ENCODE results near the gene GCKR. TPM values are rescaled to one million over a fixed set of nuclear protein-coding genes. Genes with fewer than 3 reads are reported as not detected.

GCKR gene
- total and polyA plus RNA-seq, 8 donors, result 0.56 to 4.0 (median 1.8) TPM

DNA sequence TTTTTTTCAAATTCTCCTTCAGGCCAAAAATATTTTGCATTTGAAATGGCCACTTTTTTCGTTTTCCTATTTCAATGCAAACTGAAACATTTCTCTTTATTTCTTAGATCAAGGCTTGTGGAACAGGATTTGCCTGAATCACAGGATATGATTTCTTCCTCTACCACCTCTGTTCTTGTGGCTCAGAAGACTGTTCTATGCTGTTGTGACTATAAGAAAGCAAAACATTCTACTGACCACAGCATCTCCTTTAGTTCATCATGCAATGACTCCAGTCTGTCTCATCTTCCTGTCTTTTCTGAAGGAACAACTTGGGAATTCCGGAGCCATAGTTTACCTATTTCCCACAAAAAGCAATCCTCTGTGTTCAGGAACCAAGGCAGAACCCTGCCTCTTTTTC, 70.0 kb downstream of the GCKR start:
- intact Hi-C loops (cut with DNase I), result no loop called here
- Histone ChIP-seq H3K9me3 (no peaks in the 10 kb centered on the region), H3K27ac (no peak overlapping the region), H3K27me3 (no peaks in the 10 kb centered on the region), H3K36me3 (no peaks in the 10 kb centered on the region), H3K4me1 (no peaks in the 10 kb centered on the region), H3K4me3 (no peak overlapping the region)
- FAIRE-seq (no peak), DNase-seq (no peak), ATAC-seq (no peak)
- TF ChIP-seq, protein P1, sequence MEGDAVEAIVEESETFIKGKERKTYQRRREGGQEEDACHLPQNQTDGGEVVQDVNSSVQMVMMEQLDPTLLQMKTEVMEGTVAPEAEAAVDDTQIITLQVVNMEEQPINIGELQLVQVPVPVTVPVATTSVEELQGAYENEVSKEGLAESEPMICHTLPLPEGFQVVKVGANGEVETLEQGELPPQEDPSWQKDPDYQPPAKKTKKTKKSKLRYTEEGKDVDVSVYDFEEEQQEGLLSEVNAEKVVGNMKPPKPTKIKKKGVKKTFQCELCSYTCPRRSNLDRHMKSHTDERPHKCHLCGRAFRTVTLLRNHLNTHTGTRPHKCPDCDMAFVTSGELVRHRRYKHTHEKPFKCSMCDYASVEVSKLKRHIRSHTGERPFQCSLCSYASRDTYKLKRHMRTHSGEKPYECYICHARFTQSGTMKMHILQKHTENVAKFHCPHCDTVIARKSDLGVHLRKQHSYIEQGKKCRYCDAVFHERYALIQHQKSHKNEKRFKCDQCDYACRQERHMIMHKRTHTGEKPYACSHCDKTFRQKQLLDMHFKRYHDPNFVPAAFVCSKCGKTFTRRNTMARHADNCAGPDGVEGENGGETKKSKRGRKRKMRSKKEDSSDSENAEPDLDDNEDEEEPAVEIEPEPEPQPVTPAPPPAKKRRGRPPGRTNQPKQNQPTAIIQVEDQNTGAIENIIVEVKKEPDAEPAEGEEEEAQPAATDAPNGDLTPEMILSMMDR (IDR thresholded peaks at IDR 0.05), result no peak
- WGBS, 2 donors, result 57 to 67% methylated on average over 2 of the region's 2 CpGs

DNA sequence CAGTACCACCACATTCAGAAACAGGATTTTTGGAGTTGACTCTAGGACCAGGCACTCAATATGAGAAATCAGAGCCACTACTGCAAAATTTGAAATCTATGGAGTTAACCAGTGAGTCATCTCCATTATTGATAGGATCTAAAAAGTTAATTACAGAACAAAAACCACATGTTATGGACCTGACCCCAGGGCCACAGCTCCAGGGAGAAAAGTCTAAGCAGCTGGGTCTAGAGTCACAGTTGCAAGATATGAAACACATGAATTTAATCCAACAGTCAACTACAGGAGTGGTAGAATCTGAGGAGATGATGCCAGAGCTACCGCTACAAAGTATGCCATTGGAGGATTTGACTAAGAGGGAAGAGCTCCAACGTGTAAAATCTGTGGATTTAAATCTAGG, 72.8 kb downstream of the GCKR start:
- no peak for FAIRE-seq
- no peak for DNase-seq

DNA sequence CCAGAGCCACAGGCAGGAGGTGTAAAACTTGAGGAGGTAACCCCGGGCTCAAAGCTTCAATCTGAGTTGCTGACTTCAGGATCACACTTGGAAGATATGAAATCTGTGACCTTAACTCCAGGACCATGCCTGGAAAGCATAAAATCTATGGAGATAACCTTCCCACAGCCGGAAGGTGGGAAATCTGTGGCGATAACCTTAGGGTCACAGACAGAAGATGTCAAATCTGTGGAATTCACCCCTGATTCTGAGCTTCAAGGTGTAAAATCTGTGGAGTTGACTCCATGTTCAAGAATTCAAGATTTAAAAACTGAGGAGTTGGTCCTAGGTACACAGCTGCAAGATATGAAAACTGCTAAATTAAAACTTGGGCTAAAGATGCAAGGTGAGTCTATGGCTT, 74.6 kb downstream of the GCKR start:
- Histone ChIP-seq H3K36me3 (no peaks in the 10 kb centered on the region), H3K4me1 (no peaks in the 10 kb centered on the region), H3K9me3 (no peaks in the 10 kb centered on the region), H3K27me3 (no peaks in the 10 kb centered on the region), H3K27ac (no peak overlapping the region), H3K4me3 (no peak overlapping the region)
- DNase-seq, result no peak
- intact Hi-C loops (cut with DNase I), result loop anchor here in 1 of 3 donors (10.0 kb wide), 1 partner anchor 76 kb away; the partner anchor contains the start of genes FNDC4 and GCKR
- no peak for ATAC-seq
- WGBS, 2 donors, result 85% methylated on average over 3 of the region's 3 CpGs
- no peak for FAIRE-seq
- TF ChIP-seq, protein P1 (IDR thresholded peaks at IDR 0.05), result no peak

More for the DNA sequence above, 72.8 kb downstream of the GCKR start:
- H3K4me3 ChIP-seq, result no peak overlapping the region
- ATAC-seq, result no peak
- no peaks in the 10 kb centered on the region for H3K27me3 ChIP-seq
- no peaks in the 10 kb centered on the region for H3K36me3 ChIP-seq
- intact Hi-C loops (cut with DNase I), result no loop called here
- no peaks in the 10 kb centered on the region for H3K4me1 ChIP-seq
- WGBS, 2 donors, result 48 to 56% methylated on average over 2 of the region's 2 CpGs
- TF ChIP-seq, protein P1 (IDR thresholded peaks at IDR 0.05), result no peak
- no peak overlapping the region for H3K27ac ChIP-seq
- no peaks in the 10 kb centered on the region for H3K9me3 ChIP-seq

DNA sequence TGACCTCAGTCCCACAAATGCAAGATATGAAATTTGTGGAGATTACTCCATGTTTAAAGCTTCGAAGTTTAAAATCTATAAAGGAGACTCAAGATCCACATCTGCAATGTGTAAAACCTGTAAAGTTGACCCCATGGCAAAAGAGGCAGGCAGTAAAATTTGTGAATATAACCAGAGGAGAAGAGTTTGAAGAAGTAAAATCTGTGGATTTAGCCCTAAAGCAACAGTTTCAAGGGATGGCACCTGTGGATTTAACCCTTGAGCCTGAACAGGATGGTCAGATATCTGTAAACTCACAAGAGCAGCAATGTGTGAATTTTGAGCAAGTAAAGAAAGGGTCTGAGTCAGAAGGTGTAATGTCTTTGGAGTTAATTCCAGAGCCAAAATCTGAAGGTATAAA, 75.0 kb downstream of the GCKR start:
- TF ChIP-seq, protein P1 (IDR thresholded peaks at IDR 0.05), result no peak

DNA sequence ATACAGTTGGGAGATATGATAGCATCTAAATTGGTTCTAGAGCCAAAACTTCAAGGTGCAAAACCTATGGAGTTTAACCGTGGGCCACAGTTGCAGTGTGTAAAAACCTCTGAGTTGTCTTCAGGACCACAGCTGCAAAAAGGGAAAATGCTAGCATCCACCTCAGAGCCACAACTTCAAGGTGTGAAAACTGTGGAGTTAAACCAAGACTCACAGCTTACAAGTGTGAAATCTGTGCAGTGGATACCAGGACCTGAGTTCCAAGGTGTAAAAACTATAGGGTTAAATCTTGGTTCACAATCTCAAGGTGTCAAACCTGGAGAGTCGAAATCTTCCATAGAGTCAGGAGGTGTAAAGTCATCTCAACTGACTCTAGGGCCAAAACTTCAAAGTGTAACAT, 75.8 kb downstream of the GCKR start:
- no peak overlapping the region for H3K4me3 ChIP-seq
- no peaks in the 10 kb centered on the region for H3K4me1 ChIP-seq
- DNase-seq (no peak), FAIRE-seq (no peak), ATAC-seq (no peak)
- no peaks in the 10 kb centered on the region for H3K27me3 ChIP-seq
- no peaks in the 10 kb centered on the region for H3K36me3 ChIP-seq
- WGBS, 2 donors, result 70 to 80% methylated on average over 2 of the region's 2 CpGs
- TF ChIP-seq, protein P1 (IDR thresholded peaks at IDR 0.05), result no peak
- intact Hi-C loops (cut with DNase I), result loop anchor here in 1 of 3 donors (10.0 kb wide), 1 partner anchor 78 kb away; the partner anchor contains the start of genes FNDC4 and GCKR
- no peak overlapping the region for H3K27ac ChIP-seq
- H3K9me3 ChIP-seq, result no peaks in the 10 kb centered on the region

More for the DNA sequence above, 75.0 kb downstream of the GCKR start:
- intact Hi-C loops (cut with DNase I), result loop anchor here in 1 of 3 donors (10.0 kb wide), 1 partner anchor 77 kb away; the partner anchor contains the start of genes FNDC4 and GCKR
- 87 to 89% methylated on average over 1 of the region's 1 CpG for WGBS, 2 donors
- Histone ChIP-seq H3K27ac (no peak overlapping the region), H3K4me1 (no peaks in the 10 kb centered on the region), H3K36me3 (no peaks in the 10 kb centered on the region), H3K27me3 (no peaks in the 10 kb centered on the region), H3K9me3 (no peaks in the 10 kb centered on the region), H3K4me3 (no peak overlapping the region)
- ATAC-seq (no peak), DNase-seq (no peak), FAIRE-seq (no peak)

Measured in pancreas (tissue), 10 donors.